Femur (tissue), 1 donor: Measurements from ENCODE around the gene ACBD7.

Source experiments
- DNase-seq: peaks from one replicate; pipeline ENCODE4 v3.0.0-alpha.2; 2017

Gene ACBD7

GRCh38 chr10:15084502-15084922 lies 4.1 kb downstream of the ACBD7 start:
- DNase-seq = peak; percentile 78

- no peak for DNase-seq
Measured at GRCh38 chr10:15083674-15084501, 4.7 kb downstream of the ACBD7 start.

GRCh38 chr10:15075421-15075820 lies 13.2 kb downstream of the ACBD7 start:
- DNase-seq = no peak

GRCh38 chr10:15072358-15072757 lies 16.2 kb downstream of the ACBD7 start:
- no peak for DNase-seq

- no peak for DNase-seq
Measured at GRCh38 chr10:15069230-15069629, 19.3 kb downstream of the ACBD7 start.

- DNase-seq = peak; percentile 24
Measured at GRCh38 chr10:15068802-15069201, 19.8 kb downstream of the ACBD7 start.

GRCh38 chr10:15067154-15067553 lies 21.4 kb downstream of the ACBD7 start:
- DNase-seq = no peak

GRCh38 chr10:15060638-15061037 lies 27.9 kb downstream of the ACBD7 start:
- DNase-seq = no peak

GRCh38 chr10:15059914-15060313 lies 28.7 kb downstream of the ACBD7 start:
- DNase-seq = no peak

- no peak for DNase-seq
Measured at GRCh38 chr10:15058689-15059088, 29.9 kb downstream of the ACBD7 start.

- no peak for DNase-seq
Measured at GRCh38 chr10:15053061-15053460, 35.5 kb downstream of the ACBD7 start.

- no peak for DNase-seq
Measured at GRCh38 chr10:15052121-15052520, 36.5 kb downstream of the ACBD7 start.

GRCh38 chr10:15049533-15049932 lies 39.0 kb downstream of the ACBD7 start:
- DNase-seq = no peak

GRCh38 chr10:15046626-15047025 lies 42.0 kb downstream of the ACBD7 start:
- no peak for DNase-seq

- no peak for DNase-seq
Measured at GRCh38 chr10:15045380-15045779, 43.2 kb downstream of the ACBD7 start.

GRCh38 chr10:15043674-15044073 lies 44.9 kb downstream of the ACBD7 start, which contains the start of gene OLAH:
Gene OLAH (plus strand): TSS chr10:15043943. CDS start chr10:15047289, 3,346 bp downstream.
- no peak for DNase-seq

GRCh38 chr10:15038416-15038815 lies 50.2 kb downstream of the ACBD7 start:
- DNase-seq = no peak

- no peak for DNase-seq
Measured at GRCh38 chr10:15037691-15038090, 50.9 kb downstream of the ACBD7 start.

GRCh38 chr10:15035385-15036301 lies 52.9 kb downstream of the ACBD7 start:
- peak; percentile 31 for DNase-seq

- no peak for DNase-seq
Measured at GRCh38 chr10:15027741-15028140, 60.8 kb downstream of the ACBD7 start.
